GM12872 (cell line): Measurements from ENCODE around the gene DAB2IP.

Experiments used
- TF ChIP-seq, protein P1 (sequence below): IDR thresholded peaks from 3 replicates; pipeline ENCODE4 v1.5.1; 2011; ENCODE audit warnings: low read depth, mild to moderate bottlenecking, low read length, moderate library complexity; ENCODE audit not compliant: insufficient read depth

The DAB2IP gene

DNA sequence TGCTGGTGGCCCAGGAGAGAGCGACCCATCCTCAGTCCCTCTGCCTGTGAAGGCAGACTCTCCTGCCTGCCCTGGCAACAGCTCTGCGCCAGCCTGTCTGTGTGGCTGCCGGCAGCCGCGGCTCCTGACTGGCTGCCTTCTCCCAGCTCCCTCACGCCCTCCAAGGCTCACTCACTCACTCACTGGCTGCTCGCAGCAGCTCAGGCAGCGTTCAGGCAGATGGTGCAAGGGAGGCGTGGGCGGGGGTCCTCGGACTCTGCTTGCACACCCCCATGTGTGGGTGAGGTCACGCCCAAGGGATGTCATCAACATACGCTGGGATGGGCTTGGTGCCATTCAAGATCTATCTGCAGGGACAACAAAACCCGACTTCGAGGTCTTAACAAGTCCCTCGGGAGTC, 66.7 kb downstream of the DAB2IP start:
- TF ChIP-seq, protein P1, sequence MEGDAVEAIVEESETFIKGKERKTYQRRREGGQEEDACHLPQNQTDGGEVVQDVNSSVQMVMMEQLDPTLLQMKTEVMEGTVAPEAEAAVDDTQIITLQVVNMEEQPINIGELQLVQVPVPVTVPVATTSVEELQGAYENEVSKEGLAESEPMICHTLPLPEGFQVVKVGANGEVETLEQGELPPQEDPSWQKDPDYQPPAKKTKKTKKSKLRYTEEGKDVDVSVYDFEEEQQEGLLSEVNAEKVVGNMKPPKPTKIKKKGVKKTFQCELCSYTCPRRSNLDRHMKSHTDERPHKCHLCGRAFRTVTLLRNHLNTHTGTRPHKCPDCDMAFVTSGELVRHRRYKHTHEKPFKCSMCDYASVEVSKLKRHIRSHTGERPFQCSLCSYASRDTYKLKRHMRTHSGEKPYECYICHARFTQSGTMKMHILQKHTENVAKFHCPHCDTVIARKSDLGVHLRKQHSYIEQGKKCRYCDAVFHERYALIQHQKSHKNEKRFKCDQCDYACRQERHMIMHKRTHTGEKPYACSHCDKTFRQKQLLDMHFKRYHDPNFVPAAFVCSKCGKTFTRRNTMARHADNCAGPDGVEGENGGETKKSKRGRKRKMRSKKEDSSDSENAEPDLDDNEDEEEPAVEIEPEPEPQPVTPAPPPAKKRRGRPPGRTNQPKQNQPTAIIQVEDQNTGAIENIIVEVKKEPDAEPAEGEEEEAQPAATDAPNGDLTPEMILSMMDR: no peak

DNA sequence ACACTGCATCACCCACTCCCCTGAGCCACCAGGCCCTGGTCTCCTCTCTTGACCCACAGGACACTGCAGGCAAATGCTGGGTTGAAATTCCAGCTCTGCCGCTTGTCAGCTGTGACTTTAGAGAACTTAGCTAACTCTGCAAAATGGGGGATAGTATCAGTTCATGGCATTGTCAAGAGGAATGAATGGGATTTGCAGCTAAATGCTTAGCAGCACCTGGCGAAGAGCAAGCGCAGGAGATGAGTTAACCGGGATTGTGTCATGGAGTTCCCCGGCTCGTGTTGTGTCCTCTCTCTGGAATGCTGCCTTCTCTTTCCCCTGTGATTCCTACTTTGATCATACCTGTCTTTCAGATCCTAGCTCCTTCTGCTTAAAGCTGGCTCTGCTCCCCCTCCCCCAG, 67.1 kb downstream of the DAB2IP start:
- TF ChIP-seq, protein P1: no peak

DNA sequence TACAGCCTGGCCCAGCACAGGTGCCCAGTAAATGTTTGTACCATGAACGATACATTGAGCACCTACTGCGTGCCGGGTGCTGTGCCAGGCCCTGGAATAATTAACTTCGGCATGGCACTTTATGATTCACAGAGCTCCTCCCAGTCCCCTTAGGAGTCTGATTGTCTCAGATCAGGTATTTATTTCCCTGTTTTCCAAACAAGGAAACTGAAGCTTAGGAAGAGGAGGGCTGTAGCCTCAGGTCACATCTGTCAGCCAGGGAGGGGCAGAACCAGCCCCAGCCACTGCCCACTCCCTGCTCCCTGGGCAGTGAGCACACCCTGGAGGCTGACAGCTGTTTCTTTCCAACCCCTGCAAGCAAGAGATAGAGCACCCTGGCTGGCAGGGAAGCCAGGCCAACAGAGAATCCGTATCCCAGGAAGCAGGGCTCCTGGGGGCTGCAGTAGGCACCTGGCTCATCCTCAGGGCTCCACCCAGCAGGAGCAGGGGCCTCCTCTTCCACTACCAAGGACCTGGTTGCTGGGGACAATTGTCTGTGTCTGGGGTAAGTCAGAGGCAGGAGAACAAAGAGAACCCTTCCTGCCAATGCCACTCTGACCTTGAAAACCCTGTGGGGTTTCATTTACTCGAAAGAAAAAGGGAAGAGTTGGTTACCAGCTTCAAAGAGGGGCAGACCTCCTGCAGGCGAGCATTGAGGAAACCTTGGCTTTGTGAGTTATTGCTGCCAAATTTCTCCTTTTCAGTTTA, 69.0 kb downstream of the DAB2IP start:
- TF ChIP-seq, protein P1: no peak

DNA sequence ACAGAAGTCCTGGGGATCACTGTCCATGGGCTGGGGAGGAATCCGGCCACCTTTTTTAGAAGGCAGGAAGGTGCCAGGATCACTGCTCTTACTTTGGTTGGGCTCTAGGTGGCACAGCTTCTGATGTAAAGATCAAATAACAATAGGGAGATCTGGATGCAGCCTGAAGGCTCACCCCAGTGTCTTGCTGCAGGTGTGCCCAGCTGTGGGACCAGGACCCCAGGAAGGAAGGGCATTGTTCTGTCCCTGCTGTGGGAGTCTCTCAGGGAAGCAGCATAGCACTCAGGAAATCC, 69.6 kb downstream of the DAB2IP start:
- TF ChIP-seq, protein P1: no peak

DNA sequence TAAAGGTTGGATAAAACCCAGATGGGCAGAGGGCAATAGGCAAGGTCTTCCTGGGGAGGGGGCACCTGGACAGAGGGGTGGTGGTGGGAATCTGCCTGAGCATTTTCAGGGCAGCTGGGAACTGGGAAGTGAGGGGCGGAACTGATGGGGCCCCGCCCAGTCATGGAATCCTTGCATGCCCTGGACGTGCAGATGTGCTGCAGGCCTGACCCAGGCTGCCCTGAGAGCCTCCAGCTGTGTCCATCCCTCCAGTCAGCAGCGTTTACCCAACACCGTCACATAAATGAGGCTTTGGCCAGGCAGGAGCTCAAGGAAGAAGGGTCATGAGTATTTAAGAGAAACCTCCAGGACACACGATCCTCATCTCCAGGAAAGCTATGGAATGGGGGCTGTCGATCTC, 70.3 kb downstream of the DAB2IP start:
- TF ChIP-seq, protein P1: no peak

DNA sequence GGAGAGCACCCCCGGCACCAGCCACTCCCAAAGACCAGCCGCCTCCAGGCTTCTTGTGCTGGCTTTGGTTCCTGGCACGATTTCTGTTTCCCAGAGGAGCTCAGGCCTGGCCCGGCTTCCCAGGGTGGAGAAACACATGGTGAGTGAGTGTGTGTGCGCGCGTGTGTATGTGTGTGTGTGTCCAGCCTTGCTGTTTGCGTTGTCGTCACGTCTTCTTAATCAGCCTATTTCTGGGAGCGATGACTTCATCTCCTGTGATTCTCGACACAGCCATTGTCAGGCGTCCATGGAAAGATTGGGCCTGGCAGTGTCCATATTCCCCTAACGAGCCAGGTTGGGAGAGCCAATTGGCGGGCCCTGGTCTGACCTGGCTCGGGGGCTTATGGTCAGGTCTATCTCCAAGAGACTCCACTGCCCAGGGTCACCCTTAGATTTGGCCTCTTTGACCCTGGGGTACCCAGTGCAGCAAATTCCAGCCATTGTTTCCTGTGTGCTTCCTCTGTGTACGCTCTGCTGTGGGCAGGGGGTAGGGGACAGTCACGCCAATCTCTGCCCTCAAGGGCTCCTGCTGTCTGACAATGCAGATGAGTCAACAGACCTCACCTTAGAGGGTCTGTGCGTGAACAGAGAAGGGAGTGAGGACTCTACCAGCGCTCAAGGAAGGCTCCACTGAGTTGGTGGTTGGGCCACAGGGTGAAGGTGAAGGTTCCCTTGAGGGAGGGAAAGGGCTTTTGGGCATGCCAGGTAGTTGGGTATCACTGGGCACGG, 73.8 kb downstream of the DAB2IP start:
- TF ChIP-seq, protein P1: no peak

DNA sequence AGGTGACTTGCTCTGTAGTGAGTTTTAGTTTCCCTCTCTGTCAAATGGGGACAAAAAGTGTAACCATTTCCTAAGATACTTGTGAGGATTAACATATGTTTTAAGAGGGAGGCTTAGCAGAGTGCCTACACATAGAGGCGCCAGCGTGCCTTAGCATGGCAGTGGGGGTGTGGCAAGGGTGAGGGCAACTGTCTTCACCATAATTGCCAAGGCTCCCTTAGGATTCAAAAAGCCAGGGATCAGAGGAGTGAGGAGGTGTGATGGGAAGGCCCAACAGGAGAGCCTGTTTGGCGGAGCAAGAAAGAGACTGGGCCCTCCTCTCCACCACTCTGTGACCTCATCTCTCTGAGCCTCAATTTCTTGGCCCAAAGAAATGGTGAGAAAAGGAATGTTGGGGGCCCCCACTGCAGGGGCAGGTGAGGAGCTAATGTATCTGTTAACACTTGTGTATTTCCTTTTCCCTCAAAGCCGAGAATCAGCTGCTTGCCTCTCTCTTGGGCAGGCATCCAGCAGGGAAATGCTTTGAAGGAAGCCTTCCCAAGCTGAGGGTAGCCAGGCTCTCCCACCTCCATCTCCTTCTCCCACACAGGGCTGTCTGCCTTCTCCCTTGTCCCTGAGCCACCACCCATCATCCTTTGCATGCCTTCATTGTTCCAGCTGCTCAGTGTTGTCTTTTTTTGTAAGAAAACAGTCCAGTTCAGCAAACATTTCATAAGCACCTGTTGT, 76.0 kb downstream of the DAB2IP start:
- TF ChIP-seq, protein P1: no peak
